RKO (cell line): Measurements from ENCODE around the gene FTCD.

Experiments
- DNase-seq: peaks from one replicate; pipeline ENCODE4 v3.0.0-alpha.2; 2016; ENCODE audit warnings: low spot score

The FTCD gene

GRCh38 chr21:46154155-46154954 lies 1.0 kb downstream of the FTCD start:
- no peak for DNase-seq

- DNase-seq, result no peak
These were observed 1.9 kb downstream of the FTCD start for GRCh38 chr21:46153247-46154154.

- DNase-seq, result no peak
These were observed 2.5 kb downstream of the FTCD start for GRCh38 chr21:46152927-46153246.

- DNase-seq, result no peak
These were observed 3.1 kb downstream of the FTCD start for GRCh38 chr21:46151989-46152926.

GRCh38 chr21:46151261-46151988 lies 4.0 kb downstream of the FTCD start:
- DNase-seq, result no peak

GRCh38 chr21:46150491-46151121 lies 4.8 kb downstream of the FTCD start:
- no peak for DNase-seq

GRCh38 chr21:46150073-46150472 lies 5.3 kb downstream of the FTCD start:
- no peak for DNase-seq

- no peak for DNase-seq
These were observed 6.0 kb downstream of the FTCD start for GRCh38 chr21:46149205-46149901.

- no peak for DNase-seq
These were observed 7.3 kb downstream of the FTCD start for GRCh38 chr21:46148106-46148505.

GRCh38 chr21:46147429-46147828 lies 8.0 kb downstream of the FTCD start:
- DNase-seq, result peak; percentile 29

GRCh38 chr21:46146856-46147255 lies 8.5 kb downstream of the FTCD start:
- DNase-seq, result no peak

GRCh38 chr21:46145840-46146691 lies 9.3 kb downstream of the FTCD start:
- DNase-seq, result no peak

- no peak for DNase-seq
These were observed 10.1 kb downstream of the FTCD start for GRCh38 chr21:46145159-46145839.

GRCh38 chr21:46144464-46145070 lies 10.8 kb downstream of the FTCD start:
- no peak for DNase-seq

GRCh38 chr21:46142582-46143473 lies 12.6 kb downstream of the FTCD start:
- no peak for DNase-seq

- DNase-seq, result no peak
These were observed 13.4 kb downstream of the FTCD start for GRCh38 chr21:46141767-46142581.
